Liver (tissue), 3 donors: Measurements from ENCODE around the gene KRTAP2-2.
"Not testable (repeated sequence)": the region's sequence is repeated elsewhere in the genome, so short reads cannot be mapped to it uniquely, and the experiment has no call there.

Source experiments
- CTCF ChIP-seq: fragments of 150-350 bp; IDR thresholded peaks from 2 replicates; pipeline ENCODE4 v1.5.1; 2017; ENCODE audit warnings: improper control_type of control experiment, low read depth, low read length; ENCODE audit not compliant: missing input control
- GABPA ChIP-seq, 2 donors: IDR thresholded peaks in 1 of 2; conservative IDR thresholded peaks in 1 of 2; 2 replicates each; pipeline ENCODE4 v1.6.1; 2016; ENCODE audit warnings: antibody characterized with exemption in 2 of 2, mild to moderate bottlenecking in 1 of 2, moderate library complexity in 1 of 2
- RAD21 ChIP-seq, 2 donors: IDR thresholded peaks; 2 replicates each; pipeline ENCODE4 v1.6.1; 2016; ENCODE audit warnings: antibody characterized with exemption in 2 of 2, mild to moderate bottlenecking in 2 of 2
- REST ChIP-seq: IDR thresholded peaks from 2 replicates; pipeline ENCODE4 v1.6.1; 2016; ENCODE audit warnings: antibody characterized with exemption, mild to moderate bottlenecking
- YY1 ChIP-seq: IDR thresholded peaks from 2 replicates; pipeline ENCODE4 v1.6.1; 2016; ENCODE audit warnings: antibody characterized with exemption, mild to moderate bottlenecking
- donor health status: healthy.
- donor health status: healthy.

- TF ChIP-seq REST; RAD21 (IDR thresholded peaks at IDR 0.05); GABPA (IDR thresholded peaks at IDR 0.05 in 1 of 2, conservative IDR thresholded peaks at IDR 0.05 in 1 of 2); YY1; CTCF: not testable (repeated sequence)
Measured at GRCh38 chr17:41065016-41065689, 10.1 kb upstream of the KRTAP2-2 start.
